OCI-LY1 (cell line): ENCODE results near the gene KATNIP.

ENCODE experiments used
- CTCF ChIP-seq: fragments of 200-600 bp; sonication (generic), shearing (Covaris generic); IDR thresholded peaks from 2 replicates; pipeline ENCODE4 v1.5.1; 2017; ENCODE audit warnings: mild to moderate bottlenecking, antibody characterized with exemption, low read length, moderate library complexity, mixed read lengths
- EZH2 ChIP-seq: fragments of 200-600 bp; sonication (generic), shearing (Covaris generic); IDR thresholded peaks from 2 replicates; pipeline ENCODE4 v1.8.0; 2017; ENCODE audit warnings: borderline replicate concordance, mixed run types, mild to moderate bottlenecking, antibody characterized with exemption, low read length, moderate library complexity, mixed read lengths

GRCh38 chr16:27531186-27531585, 18.8 kb upstream of the KATNIP start:
- TF ChIP-seq CTCF = no peak
- TF ChIP-seq EZH2 = no peak
